GM20431 (cell line): Measurements from ENCODE around the gene DEPDC1.

Experiments
- in situ Hi-C: fragments of 300-500 bp; cut with MseI, MboI; formaldehyde crosslinking; loops from one replicate; pipeline ENCODE4 v1.15.0; 2020; ENCODE audit warnings: low sequenced_read_pairs; ENCODE audit not compliant: unreplicated experiment

The DEPDC1 gene

GRCh38 chr1:68426594-68426993, 70.3 kb downstream of the DEPDC1 start:
- in situ Hi-C loops = no loop called here
